GM12878 (cell line): ENCODE data around the gene PNPLA3.

Source experiments
- EZH2 ChIP-seq: IDR thresholded peaks from 2 replicates; pipeline ENCODE4 v1.6.1; 2012; ENCODE audit warnings: low read depth, mild to moderate bottlenecking, control low read depth, inconsistent platforms, low read length, borderline replicate concordance; ENCODE audit not compliant: control insufficient read depth
- GATAD2B ChIP-seq: fragments of 450-650 bp; conservative IDR thresholded peaks from 2 replicates; pipeline ENCODE4 v1.6.1; 2017; ENCODE audit warnings: low read depth, mild to moderate bottlenecking, moderate library complexity
- RAD21 ChIP-seq: IDR thresholded peaks from 2 replicates; pipeline ENCODE4 v1.6.1; 2011; ENCODE audit warnings: mild to moderate bottlenecking, low read depth, low read length, moderate library complexity; ENCODE audit not compliant: insufficient read depth
- TF ChIP-seq, protein P1 (sequence below), 3 experiments: IDR thresholded peaks in 2 of 3; conservative IDR thresholded peaks in 1 of 3; 2 replicates each; pipeline ENCODE4 v1.5.1; 2011; ENCODE audit warnings: low read depth in 3 of 3, low read length in 3 of 3, mild to moderate bottlenecking in 3 of 3, control low read depth in 2 of 3, moderate library complexity in 2 of 3, inconsistent platforms in 1 of 3, mixed read lengths in 1 of 3; ENCODE audit not compliant: control insufficient read depth in 2 of 3, insufficient read depth in 1 of 3; ENCODE audit errors: extremely low read depth in 1 of 3

DNA sequence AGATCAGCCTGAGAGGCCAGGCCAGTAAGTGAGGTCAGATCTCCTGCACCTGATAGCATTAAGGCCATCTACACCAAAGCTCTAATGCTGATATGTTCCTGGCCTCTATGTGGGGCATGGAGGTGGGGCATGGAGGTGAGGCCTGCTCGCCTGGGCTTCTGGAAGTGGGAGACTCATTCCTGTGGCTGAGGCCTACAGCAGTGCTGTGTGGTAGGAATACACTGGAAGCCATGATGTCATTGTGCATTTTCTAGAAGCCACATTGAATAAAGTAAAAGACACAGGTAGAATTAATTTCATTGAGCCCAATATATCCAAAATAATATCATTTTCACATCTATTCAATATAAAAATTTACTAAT, 2.7 kb downstream of the PNPLA3 start:
- TF ChIP-seq, protein P1, sequence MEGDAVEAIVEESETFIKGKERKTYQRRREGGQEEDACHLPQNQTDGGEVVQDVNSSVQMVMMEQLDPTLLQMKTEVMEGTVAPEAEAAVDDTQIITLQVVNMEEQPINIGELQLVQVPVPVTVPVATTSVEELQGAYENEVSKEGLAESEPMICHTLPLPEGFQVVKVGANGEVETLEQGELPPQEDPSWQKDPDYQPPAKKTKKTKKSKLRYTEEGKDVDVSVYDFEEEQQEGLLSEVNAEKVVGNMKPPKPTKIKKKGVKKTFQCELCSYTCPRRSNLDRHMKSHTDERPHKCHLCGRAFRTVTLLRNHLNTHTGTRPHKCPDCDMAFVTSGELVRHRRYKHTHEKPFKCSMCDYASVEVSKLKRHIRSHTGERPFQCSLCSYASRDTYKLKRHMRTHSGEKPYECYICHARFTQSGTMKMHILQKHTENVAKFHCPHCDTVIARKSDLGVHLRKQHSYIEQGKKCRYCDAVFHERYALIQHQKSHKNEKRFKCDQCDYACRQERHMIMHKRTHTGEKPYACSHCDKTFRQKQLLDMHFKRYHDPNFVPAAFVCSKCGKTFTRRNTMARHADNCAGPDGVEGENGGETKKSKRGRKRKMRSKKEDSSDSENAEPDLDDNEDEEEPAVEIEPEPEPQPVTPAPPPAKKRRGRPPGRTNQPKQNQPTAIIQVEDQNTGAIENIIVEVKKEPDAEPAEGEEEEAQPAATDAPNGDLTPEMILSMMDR (IDR thresholded peaks at IDR 0.05 in 2 of 3, conservative IDR thresholded peaks at IDR 0.05 in 1 of 3; ENCODE audit: control insufficient read depth in 2 of 3, extremely low read depth in 1 of 3, insufficient read depth in 1 of 3, low read depth in 3 of 3, low read length in 3 of 3): no peak
- TF ChIP-seq RAD21: no peak
- TF ChIP-seq EZH2: no peak
- TF ChIP-seq GATAD2B: no peak
